HEK293T (cell line): ENCODE results near the gene ATG4D.

ENCODE experiments used
- CTCF ChIA-PET: fragments of 350-600 bp; formaldehyde crosslinking; extraction: SDS; loops from one replicate; lab custom pipeline; 2021; ENCODE audit warnings: antibody characterized with exemption, inconsistent platforms; lab: Yijun Ruan, JAX
- POLR2A ChIA-PET: fragments of 350-600 bp; formaldehyde crosslinking; extraction: SDS; loops from one replicate; lab custom pipeline; 2020; ENCODE audit warnings: antibody characterized with exemption, inconsistent platforms; lab: Yijun Ruan, JAX
- DNase-seq: peaks from one replicate; pipeline ENCODE4 v3.0.0; 2012; ENCODE audit warnings: mixed read lengths; ENCODE audit errors: extremely low spot score
- ARNT ChIP-seq: fragments of 450-650 bp; IDR thresholded peaks from 2 replicates; pipeline ENCODE4 v1.6.1; 2017; ENCODE audit warnings: mild to moderate bottlenecking
- BHLHE40 ChIP-seq: fragments of 450-650 bp; IDR thresholded peaks from 2 replicates; pipeline ENCODE4 v1.6.1; 2016; ENCODE audit warnings: mild to moderate bottlenecking, moderate library complexity, borderline replicate concordance
- CTBP1 ChIP-seq: fragments of 450-650 bp; IDR thresholded peaks from 2 replicates; pipeline ENCODE4 v1.6.1; 2016; ENCODE audit warnings: borderline replicate concordance
- ELF4 ChIP-seq: fragments of 450-650 bp; IDR thresholded peaks from 2 replicates; pipeline ENCODE4 v1.6.1; 2017; ENCODE audit warnings: antibody characterized with exemption
- FOXA1 ChIP-seq: fragments of 450-650 bp; IDR thresholded peaks from 2 replicates; pipeline ENCODE4 v1.6.1; 2016; ENCODE audit warnings: mild to moderate bottlenecking
- FOXK2 ChIP-seq: fragments of 450-650 bp; IDR thresholded peaks from 2 replicates; pipeline ENCODE4 v1.6.1; 2016; ENCODE audit warnings: mild to moderate bottlenecking
- FOXM1 ChIP-seq: fragments of 450-650 bp; IDR thresholded peaks from 2 replicates; pipeline ENCODE4 v1.6.1; 2017; ENCODE audit warnings: mild to moderate bottlenecking, borderline replicate concordance
- HDGF ChIP-seq: fragments of 450-650 bp; IDR thresholded peaks from 2 replicates; pipeline ENCODE4 v1.6.1; 2017; ENCODE audit warnings: antibody characterized with exemption, borderline replicate concordance
- L3MBTL2 ChIP-seq: fragments of 450-650 bp; conservative IDR thresholded peaks from 2 replicates; pipeline ENCODE4 v1.6.1; 2016; ENCODE audit warnings: mild to moderate bottlenecking
- LEF1 ChIP-seq: fragments of 450-650 bp; IDR thresholded peaks from 2 replicates; pipeline ENCODE4 v1.6.1; 2017; ENCODE audit warnings: mild to moderate bottlenecking, borderline replicate concordance
- NFRKB ChIP-seq: fragments of 450-650 bp; IDR thresholded peaks from 2 replicates; pipeline ENCODE4 v1.6.1; 2016; ENCODE audit warnings: mild to moderate bottlenecking, moderate library complexity
- PKNOX1 ChIP-seq: fragments of 450-650 bp; IDR thresholded peaks from 2 replicates; pipeline ENCODE4 v1.6.1; 2016
- SP1 ChIP-seq: fragments of 450-650 bp; IDR thresholded peaks from 2 replicates; pipeline ENCODE4 v1.6.1; 2017
- SUZ12 ChIP-seq: fragments of 450-650 bp; IDR thresholded peaks from 2 replicates; pipeline ENCODE4 v1.6.1; 2016; ENCODE audit warnings: mild to moderate bottlenecking
- TARDBP ChIP-seq: fragments of 450-650 bp; IDR thresholded peaks from 2 replicates; pipeline ENCODE4 v1.6.1; 2016
- ZNF384 ChIP-seq: fragments of 450-650 bp; IDR thresholded peaks from 2 replicates; pipeline ENCODE4 v1.6.1; 2016

ATG4D gene

GRCh38 chr19:10553087-10553667 lies 9.5 kb downstream of the ATG4D start:
- CTCF ChIA-PET, result interaction anchor here (1.0 to 2.1 kb wide), 3 partner anchors 48 to 91 kb away, joined by 3 to 5 read pairs (median 4); no protein-coding TSS in a partner anchor
- TF ChIP-seq ZNF384 (0 out of 2 replicates have a peak, but pooled peaks have one; percentile 25), SUZ12 (no peak)
- no peak for DNase-seq
- POLR2A ChIA-PET, result interaction anchor here (1.0 to 3.4 kb wide), 6 partner anchors 9 to 69 kb away, joined by 3 to 20 read pairs (median 4); partner anchors contain the start of genes CDKN2D and KRI1

GRCh38 chr19:10553943-10554381 lies 10.3 kb downstream of the ATG4D start:
- DNase-seq, result no peak
- CTCF ChIA-PET, result no interaction called here
- POLR2A ChIA-PET, result interaction anchor here (1.1 to 3.4 kb wide), 3 partner anchors 9 to 15 kb away, joined by 3 to 20 read pairs (median 5); partner anchors contain the start of genes CDKN2D and KRI1
- TF ChIP-seq TARDBP (no peak), L3MBTL2 (no peak), FOXM1 (no peak), CTBP1 (no peak)

- ChIA-PET CTCF (interaction anchor here (0.6 kb wide), 2 partner anchors 9 to 466 kb away, joined by 3 to 4 read pairs; no protein-coding TSS in a partner anchor), POLR2A (interaction anchor here (1.5 to 3.4 kb wide), 2 partner anchors 11 to 14 kb away, joined by 5 to 20 read pairs; partner anchors contain the start of genes CDKN2D and KRI1)
- DNase-seq, result no peak
- no peak for TF ChIP-seq FOXM1
- TF ChIP-seq LEF1, result no peak
- no peak for TF ChIP-seq ARNT
- TF ChIP-seq ELF4, result no peak
- TF ChIP-seq TARDBP, result no peak
- no peak for TF ChIP-seq SUZ12
- TF ChIP-seq FOXA1, result no peak
Measured at GRCh38 chr19:10554760-10555609, 11.3 kb downstream of the ATG4D start.

GRCh38 chr19:10555610-10555973 lies 11.9 kb downstream of the ATG4D start:
- POLR2A ChIA-PET, result interaction anchor here (1.0 kb wide), 1 partner anchor 9 kb away, joined by 5 read pairs; no protein-coding TSS in a partner anchor
- TF ChIP-seq PKNOX1, result no peak
- no peak for TF ChIP-seq FOXK2
- TF ChIP-seq FOXA1, result no peak
- TF ChIP-seq BHLHE40, result no peak
- TF ChIP-seq FOXM1, result no peak
- no peak for TF ChIP-seq ELF4
- TF ChIP-seq ARNT, result no peak
- no peak for DNase-seq
- CTCF ChIA-PET, result interaction anchor here (0.6 to 0.9 kb wide), 2 partner anchors 14 to 465 kb away, joined by 3 read pairs; no protein-coding TSS in a partner anchor

- TF ChIP-seq FOXA1, result no peak
- TF ChIP-seq PKNOX1, result no peak
- no peak for TF ChIP-seq SUZ12
- TF ChIP-seq SP1, result no peak
- no peak for TF ChIP-seq L3MBTL2
- TF ChIP-seq NFRKB, result no peak
- no peak for TF ChIP-seq FOXM1
- TF ChIP-seq HDGF, result no peak
- no peak for TF ChIP-seq LEF1
- TF ChIP-seq TARDBP, result no peak
- no peak for TF ChIP-seq BHLHE40
- CTCF ChIA-PET, result no interaction called here
- POLR2A ChIA-PET, result no interaction called here
- no peak for DNase-seq
Measured at GRCh38 chr19:10557603-10558197, 14.0 kb downstream of the ATG4D start.

GRCh38 chr19:10560154-10560553 lies 16.4 kb downstream of the ATG4D start:
- no peak for DNase-seq
- TF ChIP-seq NFRKB, result no peak
- no peak for TF ChIP-seq FOXA1
- no peak for TF ChIP-seq LEF1
- TF ChIP-seq BHLHE40, result no peak
- no peak for TF ChIP-seq ELF4
- no peak for TF ChIP-seq ARNT
- ChIA-PET CTCF (no interaction called here), POLR2A (no interaction called here)

GRCh38 chr19:10562609-10563008 lies 18.9 kb downstream of the ATG4D start:
- no peak for TF ChIP-seq ELF4
- no peak for TF ChIP-seq SP1
- no peak for DNase-seq
- ChIA-PET CTCF (no interaction called here), POLR2A (interaction anchor here (0.7 to 1.8 kb wide), 2 partner anchors 10 to 21 kb away, joined by 3 to 6 read pairs; no protein-coding TSS in a partner anchor)
